OCI-LY1 (cell line): ENCODE measurements around the gene RCC1.

Experiments
- EZH2 ChIP-seq: fragments of 200-600 bp; sonication (generic), shearing (Covaris generic); IDR thresholded peaks from 2 replicates; pipeline ENCODE4 v1.8.0; 2017; ENCODE audit warnings: borderline replicate concordance, mixed run types, mild to moderate bottlenecking, antibody characterized with exemption, low read length, moderate library complexity, mixed read lengths
- TF ChIP-seq, protein P1 (sequence below): fragments of 200-600 bp; sonication (generic), shearing (Covaris generic); IDR thresholded peaks from 2 replicates; pipeline ENCODE4 v1.5.1; 2017; ENCODE audit warnings: mild to moderate bottlenecking, antibody characterized with exemption, low read length, moderate library complexity, mixed read lengths

DNA sequence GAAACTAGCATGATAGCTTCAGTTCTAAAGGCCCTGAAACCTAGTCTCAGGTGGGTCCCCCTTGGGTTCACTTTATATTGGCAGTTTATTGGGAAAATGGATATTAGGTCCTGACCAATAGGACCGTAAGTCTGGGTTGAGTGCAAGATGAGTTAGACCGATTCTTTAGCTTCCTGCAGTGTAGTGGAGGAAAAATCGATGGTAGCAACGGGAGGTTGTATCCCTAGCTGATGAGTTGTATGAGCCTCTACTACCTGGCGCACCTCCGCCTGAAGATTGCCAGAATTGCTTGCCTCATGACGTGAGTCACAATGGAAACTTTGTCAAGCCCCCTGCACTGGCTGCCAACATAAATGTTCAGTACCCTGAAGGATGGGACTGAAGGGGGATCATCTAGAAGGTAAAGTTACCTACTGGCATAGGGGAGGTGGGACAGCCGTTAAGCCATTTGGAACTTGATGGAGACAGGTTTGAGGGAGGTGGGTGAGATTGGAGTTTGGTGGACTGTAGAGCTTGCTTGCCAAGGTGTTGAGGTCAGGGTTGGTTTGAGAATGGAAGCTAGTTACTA, 3.9 kb downstream of the RCC1 start:
- TF ChIP-seq, protein P1, sequence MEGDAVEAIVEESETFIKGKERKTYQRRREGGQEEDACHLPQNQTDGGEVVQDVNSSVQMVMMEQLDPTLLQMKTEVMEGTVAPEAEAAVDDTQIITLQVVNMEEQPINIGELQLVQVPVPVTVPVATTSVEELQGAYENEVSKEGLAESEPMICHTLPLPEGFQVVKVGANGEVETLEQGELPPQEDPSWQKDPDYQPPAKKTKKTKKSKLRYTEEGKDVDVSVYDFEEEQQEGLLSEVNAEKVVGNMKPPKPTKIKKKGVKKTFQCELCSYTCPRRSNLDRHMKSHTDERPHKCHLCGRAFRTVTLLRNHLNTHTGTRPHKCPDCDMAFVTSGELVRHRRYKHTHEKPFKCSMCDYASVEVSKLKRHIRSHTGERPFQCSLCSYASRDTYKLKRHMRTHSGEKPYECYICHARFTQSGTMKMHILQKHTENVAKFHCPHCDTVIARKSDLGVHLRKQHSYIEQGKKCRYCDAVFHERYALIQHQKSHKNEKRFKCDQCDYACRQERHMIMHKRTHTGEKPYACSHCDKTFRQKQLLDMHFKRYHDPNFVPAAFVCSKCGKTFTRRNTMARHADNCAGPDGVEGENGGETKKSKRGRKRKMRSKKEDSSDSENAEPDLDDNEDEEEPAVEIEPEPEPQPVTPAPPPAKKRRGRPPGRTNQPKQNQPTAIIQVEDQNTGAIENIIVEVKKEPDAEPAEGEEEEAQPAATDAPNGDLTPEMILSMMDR, result no peak
- no peak for TF ChIP-seq EZH2
